CD14-positive monocyte (primary cell): Measurements from ENCODE around the gene ANO9. TPM values are rescaled to one million over a fixed set of nuclear protein-coding genes. Genes with fewer than 3 reads are reported as not detected.
A peak's percentile ranks its signal among the peaks of the same experiment; 100 is the strongest.
"Not testable (repeated sequence)": the region's sequence is repeated elsewhere in the genome, so short reads cannot be mapped to it uniquely, and the experiment has no call there.

Source experiments
- DNase-seq, 3 donors: peaks; one replicate each; pipeline ENCODE4 v3.0.0-alpha.2; 2011 to 2022
- H2AFZ ChIP-seq: 2 replicates; pipeline ENCODE4 v1.6.0; 2012; ENCODE audit warnings: mild to moderate bottlenecking, low read depth, low read length, inconsistent platforms; ENCODE audit not compliant: insufficient read depth, poor library complexity, severe bottlenecking
- H3K27ac ChIP-seq, 2 donors: 1 replicate in 1 of 2; 2 replicates in 1 of 2; pipeline ENCODE4 v1.5.1; 2012 to 2013; ENCODE audit warnings: low read length in 2 of 2, control low read depth in 1 of 2, inconsistent platforms in 1 of 2, low read depth in 1 of 2, mild to moderate bottlenecking in 1 of 2
- H3K27me3 ChIP-seq, 2 donors: one replicate each; pipeline versions ENCODE4 v1.6.0 to v1.6.1; 2011 to 2013; ENCODE audit warnings: low read length in 2 of 2; ENCODE audit not compliant: control insufficient read depth in 2 of 2, insufficient read depth in 2 of 2
- H3K36me3 ChIP-seq, 2 donors: replicated peaks in 1 of 2; 1 replicate in 1 of 2; 2 replicates in 1 of 2; pipeline versions ENCODE4 v1.5.1 to v1.6.1; 2012 to 2013; ENCODE audit warnings: low read length in 2 of 2, control low read depth in 1 of 2, inconsistent platforms in 1 of 2, mild to moderate bottlenecking in 1 of 2; ENCODE audit not compliant: insufficient read depth in 2 of 2, control insufficient read depth in 1 of 2
- H3K4me1 ChIP-seq, 2 donors: 1 replicate in 1 of 2; 2 replicates in 1 of 2; pipeline versions ENCODE4 v1.5.1 to v1.6.1; 2012 to 2013; ENCODE audit warnings: low read length in 2 of 2, control low read depth in 1 of 2, inconsistent platforms in 1 of 2, mild to moderate bottlenecking in 1 of 2, moderate library complexity in 1 of 2; ENCODE audit not compliant: insufficient read depth in 2 of 2, control insufficient read depth in 1 of 2
- H3K4me2 ChIP-seq: replicated peaks from 2 replicates; pipeline ENCODE3; 2012; ENCODE audit warnings: low read length, moderate library complexity, mild to moderate bottlenecking; ENCODE audit not compliant: poor library complexity, severe bottlenecking; ENCODE audit errors: extremely low read depth
- H3K4me3 ChIP-seq, 3 experiments: fragments of 200-600 bp in 1 of 3; sonication (generic) in 1 of 3; replicated peaks in 1 of 3; 1 replicate in 2 of 3; 2 replicates in 1 of 3; pipeline ENCODE4 v1.5.1; 2011 to 2013; ENCODE audit warnings: low read length in 3 of 3, mild to moderate bottlenecking in 3 of 3, control low read depth in 2 of 3, low read depth in 2 of 3, inconsistent platforms in 1 of 3, moderate library complexity in 1 of 3
- H3K79me2 ChIP-seq: 2 replicates; pipeline ENCODE4 v1.6.0; 2012; ENCODE audit warnings: mild to moderate bottlenecking, control low read depth, inconsistent platforms, low read length, moderate library complexity; ENCODE audit not compliant: insufficient read depth
- H3K9ac ChIP-seq: 2 replicates; pipeline ENCODE4 v1.6.0; 2017; ENCODE audit warnings: low read length, mild to moderate bottlenecking; ENCODE audit not compliant: insufficient read depth, poor library complexity, severe bottlenecking
- H3K9me3 ChIP-seq, 2 donors: replicated peaks in 1 of 2; 1 replicate in 1 of 2; 2 replicates in 1 of 2; pipeline versions ENCODE4 v1.5.1 to v1.6.1; 2012 to 2013; ENCODE audit warnings: low read length in 2 of 2, control low read depth in 1 of 2; ENCODE audit not compliant: control insufficient read depth in 1 of 2, insufficient read depth in 1 of 2
- H4K20me1 ChIP-seq: 2 replicates; pipeline ENCODE4 v1.6.0; 2012; ENCODE audit warnings: mild to moderate bottlenecking, low read length, control low read depth, moderate library complexity; ENCODE audit not compliant: insufficient read depth
- H3K27ac Mint-ChIP-seq, 7 donors: one replicate each; pipeline ENCODE4 v1.8.0; 2020; ENCODE audit warnings: mild to moderate bottlenecking in 7 of 7, mixed read lengths in 7 of 7, moderate library complexity in 6 of 7, inconsistent platforms in 2 of 7
- H3K27me3 Mint-ChIP-seq, 3 donors: one replicate each; pipeline ENCODE4 v1.8.0; 2021 to 2022; ENCODE audit warnings: low read depth in 3 of 3, mild to moderate bottlenecking in 3 of 3, mixed read lengths in 3 of 3, moderate library complexity in 3 of 3, inconsistent platforms in 1 of 3
- H3K36me3 Mint-ChIP-seq, 2 donors: one replicate each; pipeline ENCODE4 v1.8.0; 2020; ENCODE audit warnings: mixed read lengths in 2 of 2, inconsistent platforms in 1 of 2, mild to moderate bottlenecking in 1 of 2
- H3K4me1 Mint-ChIP-seq: one replicate; pipeline ENCODE4 v1.8.0; 2020; ENCODE audit warnings: mild to moderate bottlenecking, mixed read lengths
- H3K4me3 Mint-ChIP-seq, 2 donors: one replicate each; pipeline ENCODE4 v1.8.0; 2020; ENCODE audit warnings: mild to moderate bottlenecking in 2 of 2, mixed read lengths in 2 of 2, moderate library complexity in 1 of 2
- H3K9me3 Mint-ChIP-seq, 7 donors: one replicate each; pipeline ENCODE4 v1.8.0; 2020 to 2022; ENCODE audit warnings: mixed read lengths in 7 of 7, mild to moderate bottlenecking in 6 of 7, moderate library complexity in 6 of 7, inconsistent platforms in 2 of 7
- CTCF ChIP-seq: fragments of 200-600 bp; IDR thresholded peaks from one replicate; pipeline ENCODE4 v1.8.0; 2022; ENCODE audit warnings: antibody characterized with exemption, mild to moderate bottlenecking
- WGBS: methylation state at CpG from one replicate; pipeline ENCODE4 v1.1.5; 2013; ENCODE audit warnings: missing lambda C conversion rate; ENCODE audit not compliant: insufficient coverage; 5-methylcytosine and 5-hydroxymethylcytosine counted together
- intact Hi-C, 2 donors: fragments of 100-400 bp; cut with micrococcal nuclease; formaldehyde crosslinking; loops; one replicate each; pipeline versions ENCODE4 v1.15.0 to v1.15.1; 2023
- polyA plus RNA-seq, 3 donors: library from polyadenylated mRNA; depleted of rRNA in 1 of 3; unstranded in 2 of 3; stranded (reverse) in 1 of 3; fragments of 300-500 nt in 2 of 3; fragments of >200 nt in 1 of 3; fragmentation: Illumina TruSeq in 2 of 3; gene quantifications; 1 replicate in 2 of 3; 2 replicates in 1 of 3; pipeline ENCODE4 v1.2.3, GENCODE V29; 2012 to 2021

ANO9 gene
- polyA plus RNA-seq, 3 donors: 0.18 to 0.24 TPM; not detected in 1

DNA sequence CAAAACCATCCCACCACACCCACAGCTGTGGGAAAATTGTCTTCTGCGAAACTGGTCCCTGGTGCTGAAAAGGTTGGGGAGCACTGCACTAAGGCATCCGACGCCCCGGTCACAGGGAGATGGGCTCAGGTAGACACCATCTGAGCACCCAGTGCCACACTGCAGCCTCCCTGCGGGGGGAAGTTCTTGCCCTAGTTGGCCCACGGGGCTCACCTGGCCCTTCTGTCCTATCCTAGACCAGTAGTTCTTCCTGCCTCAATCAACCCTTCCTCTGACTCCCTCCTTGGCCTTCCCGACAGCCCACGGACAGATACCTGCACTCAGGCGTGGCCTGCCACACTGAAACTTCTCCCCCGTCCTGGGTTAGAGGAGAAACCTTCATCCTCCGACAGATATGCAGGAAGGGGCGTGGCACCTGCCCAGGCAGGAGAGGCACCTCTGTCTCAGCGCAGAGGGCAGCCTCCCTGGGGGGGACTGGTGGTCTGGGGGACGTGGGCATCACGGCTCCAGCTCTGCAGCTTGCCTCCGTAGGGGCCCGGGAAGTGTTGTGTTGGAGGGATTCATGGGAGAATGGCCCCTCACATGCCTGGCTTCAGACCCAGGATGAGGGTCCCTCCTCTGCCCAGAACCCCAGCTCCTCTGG is 4.5 kb downstream of the ANO9 start:
- no peak overlapping the region for H3K4me3 Mint-ChIP-seq
- H3K27me3 ChIP-seq: peaks cover 0 to 9% of the 10 kb centered on the region in 2 donors
- H3K4me2 ChIP-seq: no peak overlapping the region
- no peak overlapping the region for H2AFZ ChIP-seq
- peaks cover 4 to 18% (median 4%) of the 10 kb centered on the region in 3 donors for H3K27me3 Mint-ChIP-seq
- H3K9ac ChIP-seq: no peak overlapping the region
- no peak for TF ChIP-seq CTCF
- no peaks in the 10 kb centered on the region for H3K4me1 ChIP-seq
- DNase-seq: no peak
- H3K4me3 ChIP-seq: no peak overlapping the region
- intact Hi-C loops: no loop called here
- H3K27ac ChIP-seq: no peak overlapping the region
- 93% methylated on average over 10 of the region's 17 CpGs for WGBS
- H3K36me3 ChIP-seq: no peaks in the 10 kb centered on the region
- H3K79me2 ChIP-seq: no peaks in the 10 kb centered on the region
- H3K4me1 Mint-ChIP-seq: no peaks in the 10 kb centered on the region
- H3K27ac Mint-ChIP-seq: peak overlapping the region in 1 of 7 donors; percentile 20
- H4K20me1 ChIP-seq: no peaks in the 10 kb centered on the region
- no peaks in the 10 kb centered on the region for H3K9me3 ChIP-seq
- H3K36me3 Mint-ChIP-seq: no peaks in the 10 kb centered on the region
- peaks cover 0 to 1% (median 0%) of the 10 kb centered on the region in 7 donors for H3K9me3 Mint-ChIP-seq

DNA sequence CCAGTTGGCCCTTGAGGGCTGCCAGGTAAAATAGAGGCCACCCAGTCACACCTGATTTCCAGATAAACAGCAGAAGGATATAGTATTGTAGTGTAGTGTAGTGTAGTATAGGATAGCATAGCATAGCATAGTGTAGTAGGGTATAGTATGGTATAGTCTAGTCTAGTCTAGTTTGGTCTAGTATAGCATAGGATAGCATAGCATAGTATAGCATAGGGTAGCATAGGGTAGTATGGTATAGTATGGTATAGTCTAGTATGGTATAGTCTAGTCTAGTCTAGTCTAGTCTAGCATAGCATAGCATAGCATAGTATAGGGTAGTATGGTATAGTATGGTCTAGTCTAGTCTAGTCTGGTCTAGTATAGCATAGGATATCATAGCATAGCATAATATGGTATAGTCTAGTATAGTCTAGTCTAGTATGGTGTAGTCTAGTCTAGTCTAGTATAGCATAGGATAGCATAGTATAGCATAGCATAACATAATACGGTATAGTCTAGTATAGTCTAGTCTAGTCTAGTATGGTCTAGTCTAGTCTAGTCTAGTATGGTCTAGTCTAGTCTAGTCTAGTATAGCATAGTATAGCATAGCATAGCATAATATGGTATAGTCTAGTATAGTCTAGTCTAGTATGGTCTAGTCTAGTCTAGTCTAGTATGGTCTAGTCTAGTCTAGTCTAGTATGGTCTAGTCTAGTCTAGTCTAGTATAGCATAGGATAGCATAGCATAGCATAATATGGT is 6.6 kb downstream of the ANO9 start:
- H3K9me3 ChIP-seq, intact Hi-C loops: not testable (repeated sequence)
- H3K27ac Mint-ChIP-seq: peak overlapping the region in 1 of 7 donors; percentile 0

More for the DNA sequence above, 6.6 kb downstream of the ANO9 start:
- not testable (repeated sequence) for H3K4me3 Mint-ChIP-seq, H3K9ac ChIP-seq, H3K36me3 Mint-ChIP-seq, H2AFZ ChIP-seq, H3K79me2 ChIP-seq, H3K4me1 ChIP-seq, H3K4me3 ChIP-seq, H4K20me1 ChIP-seq, H3K9me3 Mint-ChIP-seq, H3K27me3 ChIP-seq, H3K27ac ChIP-seq, H3K36me3 ChIP-seq, DNase-seq, H3K4me2 ChIP-seq, H3K4me1 Mint-ChIP-seq, H3K27me3 Mint-ChIP-seq
- WGBS: no CpG with 5 or more reads among the region's 1 CpG
